Epithelial cell of proximal tubule (primary cell): ENCODE results near the gene BRIP1. TPM values are rescaled to one million over a fixed set of nuclear protein-coding genes. Genes with fewer than 3 reads are reported as not detected.
"Not testable (repeated sequence)": the region's sequence is repeated elsewhere in the genome, so short reads cannot be mapped to it uniquely, and the experiment has no call there.

ENCODE experiments used
- DNase-seq: peaks from one replicate; pipeline ENCODE4 v3.0.0-alpha.2; 2011; ENCODE audit warnings: low read depth
- H3K4me3 ChIP-seq: 2 replicates; pipeline ENCODE4 v1.5.1; 2011; ENCODE audit warnings: low read depth, mild to moderate bottlenecking, low read length
- CTCF ChIP-seq: conservative IDR thresholded peaks from 2 replicates; pipeline ENCODE4 v1.5.1; 2012; ENCODE audit warnings: low read depth, mild to moderate bottlenecking, low read length
- total RNA-seq: library from RNA; depleted of rRNA; stranded (reverse); fragments of >200 nt; gene quantifications from 2 replicates; pipeline ENCODE4 v1.2.3, GENCODE V29; 2015

Gene BRIP1
- total RNA-seq, 1 donor from 2014 or later, result 12.6 TPM

DNA sequence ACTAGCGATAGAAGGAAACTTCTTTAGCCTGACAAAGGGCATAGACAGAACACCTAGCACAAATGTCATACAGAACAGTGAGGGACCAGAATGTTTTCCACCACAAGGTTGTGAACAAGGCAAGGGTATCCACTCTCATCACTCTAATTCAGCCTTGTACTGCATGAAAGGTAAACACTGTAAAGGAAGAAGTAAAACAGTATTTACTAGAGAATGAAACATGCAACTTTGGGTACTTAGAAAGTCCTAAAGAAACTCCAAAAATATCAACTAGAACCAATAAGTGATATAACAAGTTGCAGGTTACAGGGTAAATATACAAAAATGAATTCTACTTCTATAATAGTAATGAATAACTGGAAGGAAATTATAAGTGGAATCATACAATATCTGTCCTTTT, 32.2 kb downstream of the BRIP1 start:
- H3K4me3 ChIP-seq, result no peak overlapping the region
- TF ChIP-seq CTCF, result no peak
- DNase-seq, result no peak

- no peak for TF ChIP-seq CTCF
- H3K4me3 ChIP-seq, result no peak overlapping the region
- no peak for DNase-seq
Measured at GRCh38 chr17:61828694-61829093, 34.6 kb downstream of the BRIP1 start.

DNA sequence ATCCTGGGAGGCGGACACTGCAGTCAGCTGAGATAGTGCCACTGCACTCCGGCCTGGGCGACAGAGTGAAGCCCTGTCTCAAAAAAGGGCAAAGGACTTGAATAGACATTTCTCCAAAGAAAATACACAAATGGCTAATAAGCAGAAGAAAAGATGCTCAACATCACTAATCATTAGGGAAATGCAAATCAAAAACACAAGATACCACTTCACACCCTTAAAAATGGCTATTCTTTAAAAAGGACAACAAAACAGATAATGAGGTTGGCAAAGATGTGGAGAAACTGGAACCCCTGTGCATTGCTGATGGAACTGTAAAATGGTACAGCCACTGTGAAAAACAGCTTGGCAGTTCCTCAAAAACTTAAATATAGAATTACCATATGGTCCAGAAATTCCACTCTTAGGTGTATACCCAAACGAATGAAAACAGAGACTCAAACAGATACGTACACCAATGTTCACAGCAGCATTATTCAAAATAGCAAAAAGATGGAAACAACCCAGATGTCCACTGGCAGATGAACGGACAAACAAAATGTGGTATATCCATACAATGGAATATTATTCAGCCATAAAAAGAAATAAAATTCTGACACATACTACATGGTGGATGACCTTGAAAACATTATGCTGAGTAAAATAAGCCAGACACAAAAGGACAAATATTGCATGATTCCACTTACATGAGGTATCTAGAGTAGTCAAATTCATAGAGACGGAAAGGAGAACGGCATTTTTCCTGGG, 35.5 kb downstream of the BRIP1 start:
- TF ChIP-seq CTCF, result no peak
- no peak for DNase-seq
- H3K4me3 ChIP-seq, result no peak overlapping the region

DNA sequence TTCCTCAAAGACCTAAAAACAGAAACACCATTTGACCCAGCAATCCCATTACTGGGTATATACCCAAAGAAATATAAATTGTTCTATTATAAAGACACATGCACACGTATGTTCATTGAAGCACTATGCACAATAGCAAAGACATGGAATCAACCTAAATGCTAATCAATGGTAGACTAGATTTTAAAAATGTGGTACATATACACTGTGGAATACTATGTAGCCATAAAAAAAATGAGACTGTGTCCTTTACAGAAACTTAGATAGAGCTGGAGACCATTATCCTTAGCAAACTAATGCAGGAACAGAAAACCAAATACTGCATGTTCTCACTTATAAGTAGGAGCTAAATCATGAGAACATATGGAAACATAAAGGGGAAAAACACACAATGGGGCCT, 36.5 kb downstream of the BRIP1 start:
- not testable (repeated sequence) for DNase-seq

DNA sequence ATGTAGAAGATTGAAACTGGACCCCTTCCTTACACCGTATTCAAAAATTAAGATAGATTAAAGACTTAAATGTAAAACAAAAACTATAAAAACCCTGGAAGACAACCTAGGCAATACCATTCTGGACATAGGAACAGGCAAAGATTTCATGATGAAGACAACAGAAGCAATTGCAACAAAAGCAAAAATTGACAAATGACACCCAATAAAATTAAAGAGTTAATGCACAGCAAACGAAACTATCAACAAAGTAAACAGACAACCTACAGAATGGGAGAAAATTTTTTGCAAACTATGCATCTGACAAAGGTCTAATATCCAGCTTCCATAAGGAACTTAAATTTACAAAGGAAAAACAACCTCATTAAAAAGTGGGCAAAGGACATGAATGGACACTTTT, 37.1 kb downstream of the BRIP1 start:
- H3K4me3 ChIP-seq, result not testable (repeated sequence)

More for the DNA sequence above, 36.5 kb downstream of the BRIP1 start:
- H3K4me3 ChIP-seq, result not testable (repeated sequence)

DNA sequence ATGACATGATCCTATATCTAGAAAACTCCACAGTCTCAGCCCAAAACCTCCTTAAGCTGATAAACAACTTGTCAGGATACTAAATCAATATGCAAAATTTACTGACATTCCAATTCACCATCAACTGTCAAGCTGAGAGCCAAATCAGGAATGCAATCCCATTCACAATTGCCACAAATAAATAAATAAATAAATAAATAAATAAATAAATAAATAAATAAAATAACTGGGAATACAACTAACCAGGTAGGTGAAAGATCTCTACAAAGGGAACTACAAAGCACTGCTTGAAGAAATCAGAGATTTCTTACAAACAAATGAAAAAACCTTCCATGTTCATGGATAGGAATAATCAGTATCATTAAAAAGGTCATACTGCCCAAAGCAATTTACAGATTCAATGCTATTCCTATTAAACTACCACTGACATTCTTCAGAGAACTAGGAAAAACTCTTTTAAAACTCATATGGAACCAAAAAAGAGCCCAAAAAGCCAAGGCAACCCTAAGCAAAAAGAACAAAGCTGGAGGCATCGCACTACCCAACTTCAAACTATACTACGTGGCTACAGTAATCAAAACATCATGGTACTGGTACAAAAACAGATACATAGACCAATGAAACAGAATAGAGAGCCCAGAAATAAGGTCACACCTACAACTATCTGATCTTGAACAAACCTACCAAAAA, 37.7 kb downstream of the BRIP1 start:
- no peak overlapping the region for H3K4me3 ChIP-seq
- no peak for TF ChIP-seq CTCF
- no peak for DNase-seq

More for the DNA sequence above, 37.1 kb downstream of the BRIP1 start:
- not testable (repeated sequence) for DNase-seq

DNA sequence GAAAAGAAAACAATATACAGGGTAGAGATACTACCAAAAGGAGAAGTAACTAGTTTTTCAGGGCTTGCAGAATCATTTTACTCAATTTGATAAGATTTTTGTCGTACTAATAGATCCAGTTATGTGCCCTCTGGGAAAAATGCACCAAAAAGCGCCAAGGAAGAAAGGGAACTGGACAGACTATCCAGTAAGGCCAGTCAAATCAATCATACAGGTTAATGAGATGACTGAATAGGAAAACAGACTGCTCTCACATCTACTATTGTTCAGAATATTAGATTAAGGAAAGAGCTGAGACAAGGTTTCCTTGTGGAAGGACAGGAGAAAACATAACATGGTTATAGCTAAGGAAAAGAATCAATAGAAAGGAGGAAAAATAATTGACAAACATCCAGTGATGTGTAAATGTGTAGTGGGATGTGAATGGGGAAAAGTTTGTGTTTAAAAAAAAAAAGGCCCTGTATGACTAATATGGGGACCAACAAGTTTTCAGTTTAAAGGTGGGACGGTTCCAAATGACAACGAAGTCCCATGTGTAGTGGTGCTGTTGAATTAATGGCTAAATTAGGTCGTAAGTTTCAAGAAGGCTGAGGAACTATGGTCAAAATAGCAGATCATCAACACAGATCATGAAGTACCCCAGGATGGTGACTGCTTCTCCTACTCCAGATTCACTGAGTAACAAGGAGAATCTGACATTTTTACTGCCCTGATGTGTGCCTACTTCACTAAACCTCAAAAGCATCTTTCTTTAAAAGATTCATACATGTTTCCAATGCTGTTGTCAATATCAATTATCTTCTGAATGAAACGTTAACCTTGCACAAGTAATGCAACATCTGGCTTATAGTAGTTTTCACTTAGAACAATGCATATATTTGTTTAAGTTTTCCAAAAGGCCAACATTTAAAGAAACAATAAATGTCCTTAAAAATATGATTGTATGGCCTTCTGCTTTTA, 40.7 kb downstream of the BRIP1 start:
- no peak for DNase-seq
- no peak for TF ChIP-seq CTCF
- no peak overlapping the region for H3K4me3 ChIP-seq
